Left ventricle myocardium inferior (tissue), 1 donor: ENCODE results near the gene CA10. TPM values are rescaled to one million over a fixed set of nuclear protein-coding genes. Genes with fewer than 3 reads are reported as not detected.

Experiments used
- DNase-seq: peaks from one replicate; pipeline ENCODE4 v3.0.0-alpha.2; 2020
- H3K27ac ChIP-seq: fragments of 200-600 bp; replicated peaks from 2 replicates; pipeline ENCODE4 v1.8.0; 2021
- H3K27me3 ChIP-seq: fragments of 200-600 bp; 2 replicates; pipeline ENCODE4 v1.8.0; 2021; ENCODE audit warnings: low read depth
- H3K36me3 ChIP-seq: fragments of 200-600 bp; 2 replicates; pipeline ENCODE4 v1.8.0; 2021
- H3K4me1 ChIP-seq: fragments of 200-600 bp; 2 replicates; pipeline ENCODE4 v1.8.0; 2021
- H3K4me3 ChIP-seq: fragments of 200-600 bp; 2 replicates; pipeline ENCODE4 v1.8.0; 2021; ENCODE audit warnings: mild to moderate bottlenecking, moderate library complexity
- H3K9me3 ChIP-seq: fragments of 200-600 bp; replicated peaks from 2 replicates; pipeline ENCODE4 v1.8.0; 2021
- intact Hi-C: fragments of 100-400 bp; cut with micrococcal nuclease; formaldehyde crosslinking; loops from one replicate; pipeline ENCODE4 v1.11.0; 2022
- total RNA-seq: library from RNA; stranded (reverse); fragmentation: NEBNext Ultra II Directional; extraction: Animal tissue kit (Norgen Biotek cat#: 25700); gene quantifications from one replicate; pipeline ENCODE4 v1.2.1, GENCODE V29; 2021
- TF ChIP-seq, protein P1 (sequence below): fragments of 200-600 bp; IDR thresholded peaks from 2 replicates; pipeline ENCODE4 v1.8.0; 2021; ENCODE audit warnings: antibody characterized with exemption, mild to moderate bottlenecking, borderline replicate concordance
- donor health status: DM: no; HTN: yes; CAD: no; lungs with severe emphysema.

Gene CA10
- total RNA-seq, 1 donor from 2014 or later = not detected

DNA sequence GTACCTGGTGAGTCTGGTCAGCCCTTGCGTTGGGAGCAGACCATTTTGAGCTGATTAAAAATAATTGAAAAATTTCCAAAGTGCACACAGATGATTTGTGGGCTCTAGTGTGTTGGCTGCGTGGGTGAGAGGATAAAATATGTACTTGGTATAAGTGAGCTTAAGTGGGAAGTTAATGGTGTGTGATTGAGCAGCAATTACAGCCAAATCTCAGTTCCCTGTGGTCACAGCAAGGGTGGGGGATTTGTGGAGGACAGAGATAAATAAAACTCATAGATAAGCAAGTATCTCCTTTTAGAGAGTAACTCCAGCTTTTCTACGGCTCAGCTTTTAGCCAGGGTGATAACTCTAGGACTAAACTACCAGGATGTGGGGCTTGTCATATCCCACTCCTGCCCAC, 507.7 kb downstream of the CA10 start:
- Histone ChIP-seq H3K4me3 (no peak overlapping the region), H3K27ac (no peak overlapping the region), H3K36me3 (no peaks in the 10 kb centered on the region), H3K9me3 (no peaks in the 10 kb centered on the region), H3K27me3 (peaks cover 65% of the 10 kb centered on the region), H3K4me1 (no peaks in the 10 kb centered on the region)
- no peak for DNase-seq
- intact Hi-C loops = no loop called here
- TF ChIP-seq, protein P1, sequence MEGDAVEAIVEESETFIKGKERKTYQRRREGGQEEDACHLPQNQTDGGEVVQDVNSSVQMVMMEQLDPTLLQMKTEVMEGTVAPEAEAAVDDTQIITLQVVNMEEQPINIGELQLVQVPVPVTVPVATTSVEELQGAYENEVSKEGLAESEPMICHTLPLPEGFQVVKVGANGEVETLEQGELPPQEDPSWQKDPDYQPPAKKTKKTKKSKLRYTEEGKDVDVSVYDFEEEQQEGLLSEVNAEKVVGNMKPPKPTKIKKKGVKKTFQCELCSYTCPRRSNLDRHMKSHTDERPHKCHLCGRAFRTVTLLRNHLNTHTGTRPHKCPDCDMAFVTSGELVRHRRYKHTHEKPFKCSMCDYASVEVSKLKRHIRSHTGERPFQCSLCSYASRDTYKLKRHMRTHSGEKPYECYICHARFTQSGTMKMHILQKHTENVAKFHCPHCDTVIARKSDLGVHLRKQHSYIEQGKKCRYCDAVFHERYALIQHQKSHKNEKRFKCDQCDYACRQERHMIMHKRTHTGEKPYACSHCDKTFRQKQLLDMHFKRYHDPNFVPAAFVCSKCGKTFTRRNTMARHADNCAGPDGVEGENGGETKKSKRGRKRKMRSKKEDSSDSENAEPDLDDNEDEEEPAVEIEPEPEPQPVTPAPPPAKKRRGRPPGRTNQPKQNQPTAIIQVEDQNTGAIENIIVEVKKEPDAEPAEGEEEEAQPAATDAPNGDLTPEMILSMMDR = no peak

DNA sequence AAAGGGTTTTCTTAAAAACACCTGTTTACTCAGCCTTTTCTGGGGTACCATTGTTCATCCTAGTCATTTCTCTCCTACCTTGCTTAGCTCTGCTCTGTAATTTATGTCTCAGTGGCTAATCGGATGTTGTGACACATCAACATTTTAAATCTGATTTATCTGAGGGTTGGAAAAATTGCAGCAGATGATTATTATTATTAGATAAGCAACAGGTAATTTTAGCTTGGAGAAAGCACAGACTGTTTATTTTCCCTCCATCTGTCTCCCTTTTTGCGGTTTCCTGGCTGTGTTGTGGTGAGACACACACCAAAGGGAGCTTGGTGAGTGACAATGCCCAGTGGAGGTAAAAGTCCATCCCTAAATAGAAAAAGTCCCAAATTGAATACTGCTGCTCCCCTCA, 508.3 kb downstream of the CA10 start:
- Histone ChIP-seq H3K4me3 (no peak overlapping the region), H3K36me3 (no peaks in the 10 kb centered on the region), H3K27ac (no peak overlapping the region), H3K4me1 (no peaks in the 10 kb centered on the region), H3K27me3 (peaks cover 65% of the 10 kb centered on the region), H3K9me3 (no peaks in the 10 kb centered on the region)
- intact Hi-C loops = no loop called here
- TF ChIP-seq, protein P1 = no peak
- no peak for DNase-seq

DNA sequence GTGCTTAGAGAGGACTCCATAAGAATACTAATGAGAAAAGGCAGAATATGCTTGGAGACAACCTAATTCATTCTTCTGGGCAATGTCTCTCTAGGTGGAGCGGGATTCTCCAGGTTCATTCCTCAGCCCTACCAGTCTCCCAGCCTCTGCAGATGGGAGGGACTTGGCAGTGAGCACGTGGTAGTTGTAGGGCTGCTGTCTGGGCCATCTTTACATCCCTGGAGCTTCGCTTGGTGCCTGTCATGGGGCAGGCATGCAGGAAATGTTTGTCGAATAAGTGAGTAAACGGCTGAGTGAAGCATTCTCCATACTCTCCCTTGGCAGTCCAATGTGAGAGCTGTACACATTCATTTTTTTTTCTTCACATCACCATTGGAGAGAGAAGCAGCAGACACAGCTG, 510.7 kb downstream of the CA10 start:
- H3K27me3 ChIP-seq = peaks cover 67% of the 10 kb centered on the region
- no peak overlapping the region for H3K4me3 ChIP-seq
- H3K27ac ChIP-seq = no peak overlapping the region
- DNase-seq = no peak
- TF ChIP-seq, protein P1 = no peak
- no peaks in the 10 kb centered on the region for H3K4me1 ChIP-seq
- intact Hi-C loops = no loop called here
- H3K36me3 ChIP-seq = no peaks in the 10 kb centered on the region
- no peaks in the 10 kb centered on the region for H3K9me3 ChIP-seq

DNA sequence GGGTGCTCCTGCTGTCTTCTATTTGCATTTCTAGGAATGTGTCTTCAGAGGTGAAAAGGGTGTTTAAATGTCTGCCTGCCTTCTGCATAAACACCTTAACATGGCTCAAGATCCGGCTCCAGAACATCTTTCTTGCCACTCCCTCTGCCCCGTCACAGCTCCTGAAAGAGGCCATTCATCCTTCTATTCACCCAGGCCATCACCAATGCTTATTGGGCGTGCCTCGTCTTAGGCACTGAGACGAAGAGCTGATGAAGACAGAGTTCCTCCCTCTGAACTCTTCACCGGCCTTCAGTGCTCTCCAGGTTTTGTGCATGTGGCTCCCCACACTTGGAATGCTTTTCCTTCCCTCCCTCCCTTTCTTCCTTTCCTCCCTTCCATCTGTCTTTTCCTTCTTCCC, 511.4 kb downstream of the CA10 start:
- Histone ChIP-seq H3K4me1 (no peaks in the 10 kb centered on the region), H3K36me3 (no peaks in the 10 kb centered on the region), H3K27ac (no peak overlapping the region), H3K9me3 (no peaks in the 10 kb centered on the region), H3K4me3 (no peak overlapping the region), H3K27me3 (peaks cover 74% of the 10 kb centered on the region)
- intact Hi-C loops = no loop called here
- DNase-seq = no peak
- TF ChIP-seq, protein P1 = no peak

DNA sequence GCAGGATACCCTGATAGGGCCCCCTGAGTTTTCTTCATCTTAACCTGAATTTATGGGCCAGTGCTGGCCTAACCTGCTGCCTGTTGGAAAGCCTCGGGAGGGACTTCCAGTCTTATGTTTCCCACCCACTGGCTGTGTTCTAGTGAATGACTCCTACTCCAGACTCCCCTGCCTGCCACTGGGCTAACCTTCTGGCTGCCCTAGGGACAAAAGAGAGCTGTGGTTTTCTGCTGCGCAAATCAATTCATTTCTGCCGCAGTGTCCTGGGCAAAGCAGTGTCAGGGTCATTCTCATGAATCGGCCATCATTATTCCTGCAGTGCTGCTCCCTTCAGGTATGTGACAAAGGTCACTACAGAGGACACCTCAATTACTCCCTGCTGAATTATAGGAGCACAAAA, 512.0 kb downstream of the CA10 start:
- TF ChIP-seq, protein P1 = no peak
- intact Hi-C loops = no loop called here
- no peak overlapping the region for H3K4me3 ChIP-seq
- H3K27me3 ChIP-seq = peaks cover 75% of the 10 kb centered on the region
- H3K9me3 ChIP-seq = no peaks in the 10 kb centered on the region
- no peaks in the 10 kb centered on the region for H3K36me3 ChIP-seq
- DNase-seq = no peak
- H3K27ac ChIP-seq = no peak overlapping the region
- no peaks in the 10 kb centered on the region for H3K4me1 ChIP-seq

DNA sequence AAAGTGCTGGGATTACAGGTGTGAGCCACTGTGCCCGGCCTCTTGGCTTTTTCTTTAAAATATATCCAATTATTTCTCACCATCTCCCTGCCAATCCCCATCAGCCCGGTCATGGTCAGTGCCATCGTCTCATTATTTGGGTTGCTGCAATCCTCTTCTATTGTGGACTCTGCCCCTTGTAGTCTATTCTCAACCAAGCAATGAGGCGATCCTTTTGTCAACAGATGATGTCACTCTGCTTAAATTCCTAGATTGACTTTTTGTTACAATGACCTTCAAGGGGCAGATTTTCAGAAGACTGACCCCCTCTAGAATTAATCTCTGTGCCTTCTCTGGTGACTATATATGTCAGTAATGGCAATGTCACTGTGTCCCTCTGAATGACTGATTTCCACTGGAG, 513.5 kb downstream of the CA10 start:
- Histone ChIP-seq H3K9me3 (no peaks in the 10 kb centered on the region), H3K4me1 (no peaks in the 10 kb centered on the region), H3K4me3 (no peak overlapping the region), H3K27ac (no peak overlapping the region), H3K27me3 (peaks cover 78% of the 10 kb centered on the region), H3K36me3 (no peaks in the 10 kb centered on the region)
- intact Hi-C loops = no loop called here
- TF ChIP-seq, protein P1 = no peak
- no peak for DNase-seq
